HG02870 (cell line): ENCODE measurements around the gene LARGE1.

Source experiments
- ATAC-seq: cut with Tn5 transposase; IDR thresholded peaks from one replicate; pipeline ENCODE4 v1.9.1; 2021; ENCODE audit warnings: mild to moderate bottlenecking, moderate library complexity; ENCODE audit not compliant: unreplicated experiment

The LARGE1 gene

DNA sequence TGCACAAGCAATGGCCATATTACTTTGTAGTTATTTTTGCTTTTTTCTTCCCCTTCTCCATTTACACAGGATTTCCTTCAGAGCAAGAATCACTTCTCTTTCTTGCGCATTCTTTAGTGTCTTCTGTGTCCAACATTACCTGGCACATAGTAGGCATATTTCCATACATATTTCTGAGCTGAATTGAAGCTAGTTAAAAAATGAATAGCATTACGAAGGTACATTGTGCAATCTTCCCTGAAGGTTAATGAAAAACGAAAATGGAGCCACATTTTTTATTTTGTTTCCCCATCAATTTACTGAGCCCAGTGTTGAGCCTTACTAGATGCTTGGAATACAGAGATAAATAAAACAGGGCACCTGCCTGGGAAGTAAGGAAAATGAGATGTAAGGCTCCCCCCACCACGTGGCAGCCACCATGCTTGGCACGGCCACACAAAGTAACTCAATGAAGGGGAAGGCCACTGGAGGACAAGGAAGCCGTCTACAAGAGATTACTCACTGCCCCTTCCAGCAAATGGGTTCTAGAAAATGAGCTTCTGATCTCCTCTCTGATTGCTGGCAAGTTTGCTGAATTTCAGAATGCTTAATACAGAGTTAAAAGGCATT, 381.9 kb downstream of the LARGE1 start:
- ATAC-seq: no peak

DNA sequence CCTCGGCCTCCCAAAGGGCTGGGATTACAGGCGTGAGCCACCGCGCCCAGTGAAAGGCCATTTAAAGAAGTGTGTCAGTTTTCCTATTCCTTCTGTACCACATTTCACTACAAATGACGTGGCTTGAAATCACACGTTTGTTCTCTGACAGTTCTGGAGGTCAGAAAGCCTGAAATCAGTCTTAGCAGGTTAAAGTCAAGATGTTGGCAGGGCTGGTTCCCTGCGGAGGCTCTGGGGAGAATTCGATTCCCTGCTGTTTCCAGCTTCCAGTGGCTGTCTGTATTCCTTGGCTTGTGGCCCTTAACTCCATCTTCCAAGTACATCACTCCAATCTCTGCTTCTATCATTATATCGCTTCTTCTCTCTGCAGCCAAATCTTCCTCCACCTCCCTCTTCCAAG, 383.2 kb downstream of the LARGE1 start:
- no peak for ATAC-seq

DNA sequence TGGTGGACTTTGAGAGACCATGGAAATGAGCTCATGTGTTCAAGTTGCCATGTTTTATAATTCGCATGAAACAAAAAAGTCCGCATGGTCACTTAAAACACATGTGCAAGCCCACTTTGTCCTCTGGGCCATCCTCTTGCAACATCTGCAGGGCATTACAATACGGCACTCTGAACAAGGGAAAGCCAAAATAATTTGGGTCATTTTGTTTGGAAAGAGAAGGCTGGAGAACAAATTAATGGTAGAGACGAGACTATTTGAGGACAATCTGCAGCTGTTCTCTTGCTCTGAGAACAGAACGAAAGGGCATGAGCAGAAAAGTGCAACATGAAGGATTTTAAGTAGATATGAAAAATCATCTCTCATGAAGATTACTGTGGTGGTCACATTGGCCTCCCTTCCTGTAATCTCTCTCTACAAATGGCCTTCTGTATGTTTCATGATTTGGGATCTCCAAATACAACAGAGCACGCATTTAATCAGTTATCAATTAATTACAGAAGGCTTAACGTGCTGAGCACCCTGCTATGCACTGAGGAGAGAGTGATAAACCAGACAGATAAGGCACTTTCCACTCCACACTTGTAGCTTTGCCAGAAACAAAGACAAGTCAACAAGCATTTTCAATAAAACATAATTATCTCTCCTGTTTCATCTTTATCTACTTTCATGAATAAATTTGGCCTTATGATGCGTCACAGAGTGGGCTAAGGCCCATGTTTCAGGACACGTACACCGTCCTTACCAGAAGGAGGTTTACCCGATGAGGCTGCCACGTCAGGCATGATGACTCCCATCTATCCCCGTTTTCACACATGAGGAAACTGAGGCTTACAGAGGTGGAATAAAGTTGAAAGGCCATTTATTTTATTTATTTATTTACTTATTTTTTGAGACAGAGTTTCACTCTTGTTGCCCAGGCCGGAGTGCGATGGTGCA, 384.1 kb downstream of the LARGE1 start:
- ATAC-seq: no peak

DNA sequence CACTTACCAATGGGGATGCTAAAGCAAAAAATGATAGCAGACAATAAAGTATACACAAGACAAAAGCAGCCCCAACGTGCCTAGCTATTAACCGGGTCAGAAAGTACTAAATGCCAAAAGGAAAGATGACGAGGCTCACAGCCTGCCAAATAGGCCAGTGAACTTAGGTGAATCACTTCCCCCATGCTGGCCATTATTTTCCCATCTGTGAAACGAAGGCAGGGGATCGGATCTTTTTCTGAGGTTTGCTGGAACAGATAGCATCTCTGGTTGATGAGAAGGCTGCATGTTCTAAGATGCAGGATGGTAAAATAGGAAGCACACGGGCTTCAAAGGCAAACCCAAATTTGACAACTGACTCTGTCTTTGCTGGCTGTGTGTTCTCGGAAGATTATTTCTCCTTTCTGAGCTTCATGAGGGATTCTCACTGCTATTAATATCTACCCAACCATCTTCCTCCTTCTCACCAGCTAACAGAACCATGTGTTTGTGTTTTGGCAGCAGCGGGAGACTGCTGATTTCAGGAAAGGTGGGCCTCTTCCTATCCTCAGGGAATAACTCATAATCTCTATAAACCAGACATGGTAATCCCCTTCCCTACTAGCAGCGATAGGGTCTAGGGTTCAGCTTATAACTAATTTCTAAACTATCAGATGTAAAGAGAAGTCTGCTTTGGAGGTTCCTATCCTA, 390.7 kb downstream of the LARGE1 start:
- ATAC-seq: no peak

DNA sequence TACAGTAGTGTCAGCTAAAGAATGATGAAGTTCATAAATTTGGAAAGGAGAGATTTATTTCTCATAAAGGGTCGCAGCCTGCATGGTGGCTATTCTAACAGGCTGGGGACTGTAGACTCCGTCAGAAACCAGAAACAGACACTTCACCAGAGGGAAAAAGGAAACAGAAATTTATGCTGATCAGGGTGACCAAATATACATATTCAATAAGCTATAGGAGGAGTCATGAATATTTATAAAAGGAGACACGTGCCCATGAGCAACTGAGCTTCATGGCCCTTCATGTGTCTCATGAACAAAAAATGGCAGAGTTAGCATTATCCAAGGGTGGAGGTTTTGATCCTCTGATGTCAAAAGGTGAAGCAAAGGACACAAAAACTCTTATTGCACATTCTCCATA, 392.1 kb downstream of the LARGE1 start:
- ATAC-seq: no peak

DNA sequence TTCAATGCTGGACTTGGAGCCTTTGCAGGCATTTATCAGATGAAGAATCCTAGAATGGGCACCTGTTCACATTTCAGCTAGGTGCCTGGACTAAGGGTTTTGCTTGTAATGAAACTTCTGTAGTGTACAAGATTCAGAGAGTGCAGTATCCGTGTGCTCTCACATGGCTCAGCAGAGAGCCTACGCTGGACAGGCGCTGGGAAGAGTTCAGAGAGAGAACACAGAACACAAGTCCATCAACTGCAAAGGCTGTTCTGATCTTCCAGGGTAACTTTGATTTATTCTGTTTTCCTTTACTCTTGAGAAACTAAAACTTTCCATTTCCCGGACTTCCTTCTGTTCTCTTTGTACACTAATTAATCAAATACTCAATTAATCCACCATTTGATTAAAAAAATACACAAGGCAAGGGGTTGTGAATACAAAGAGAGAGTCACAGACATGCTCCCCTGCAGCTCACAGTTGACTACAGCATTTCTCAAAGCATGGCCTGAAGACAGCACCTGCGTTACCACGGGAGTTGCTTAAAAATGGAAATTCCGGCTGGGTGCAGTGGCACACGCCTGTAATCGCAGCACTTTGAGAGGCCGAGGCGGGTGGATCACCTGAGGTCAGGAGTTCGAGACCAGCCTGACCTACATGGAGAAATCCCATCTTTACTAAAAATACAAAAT, 393.7 kb downstream of the LARGE1 start:
- ATAC-seq: no peak

DNA sequence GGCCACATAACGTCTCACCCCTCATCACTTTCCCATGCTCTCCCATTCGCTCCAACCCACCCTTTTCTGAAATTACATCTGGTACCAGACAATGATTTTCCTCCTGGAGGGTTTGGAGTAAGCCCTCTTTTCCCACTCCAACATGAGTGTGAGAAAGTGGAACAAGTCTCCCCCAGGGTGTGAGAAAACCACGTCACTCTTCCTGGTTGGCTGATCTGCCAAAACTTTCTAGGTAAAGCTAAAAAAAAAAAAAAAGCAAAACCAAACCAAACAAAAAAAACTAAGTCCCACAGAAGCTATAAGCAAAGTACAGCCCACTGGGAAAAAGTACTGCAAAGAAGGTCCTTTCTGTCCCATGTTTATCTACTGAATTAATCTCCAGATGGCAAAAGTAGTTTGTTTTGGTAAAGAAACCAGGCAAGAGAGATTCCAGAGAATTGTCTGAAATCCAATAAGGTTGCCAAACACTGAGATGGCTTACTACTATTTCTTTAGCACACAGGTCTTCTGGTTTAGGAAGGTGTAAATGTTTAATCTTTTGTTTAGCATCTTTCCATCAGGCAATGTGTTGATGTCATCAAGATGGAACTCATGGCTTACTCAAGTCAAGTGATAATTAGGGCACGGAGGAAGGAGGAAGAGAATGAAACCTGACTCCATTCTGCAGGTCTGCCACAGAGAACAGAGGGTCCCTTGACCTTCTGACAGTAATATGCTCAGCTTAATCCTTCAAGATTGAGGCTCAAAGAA, 395.6 kb downstream of the LARGE1 start:
- no peak for ATAC-seq

DNA sequence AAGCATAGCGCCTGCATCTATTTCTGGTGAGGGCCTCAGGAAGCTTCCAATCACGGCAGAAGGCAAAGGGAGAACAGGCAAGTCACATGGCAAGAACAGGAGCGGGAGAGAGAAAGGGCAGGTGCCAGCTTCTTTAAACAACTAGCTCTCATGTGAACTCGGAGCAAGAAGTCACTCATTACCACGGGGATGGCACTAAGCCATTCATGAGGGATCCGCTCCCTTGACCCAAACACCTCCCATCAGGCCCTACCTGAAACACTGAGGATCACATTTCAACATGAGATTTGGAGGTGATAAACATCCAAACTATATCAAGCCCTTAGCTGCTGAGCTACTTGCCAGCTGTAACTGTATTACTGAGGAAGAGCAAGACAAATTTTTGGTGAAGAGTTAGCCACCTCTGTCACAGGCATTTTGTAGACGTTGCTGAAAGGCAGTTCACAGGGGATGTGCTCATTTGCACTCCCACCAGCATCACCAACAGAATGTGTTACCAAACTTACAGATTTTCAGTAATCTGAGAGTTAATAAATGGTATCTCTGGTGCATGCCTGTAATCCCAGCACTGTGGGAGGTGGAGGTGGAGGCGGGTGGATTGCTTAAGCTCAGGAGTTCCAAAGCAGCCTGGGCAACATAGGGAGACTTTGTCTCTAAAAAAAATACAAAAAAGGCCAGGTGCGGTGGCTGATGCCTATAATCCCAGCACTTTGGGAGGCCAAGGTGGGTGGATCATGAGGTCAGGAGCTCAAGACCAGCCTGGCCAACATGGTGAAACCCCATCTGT, 398.2 kb downstream of the LARGE1 start:
- ATAC-seq: no peak

DNA sequence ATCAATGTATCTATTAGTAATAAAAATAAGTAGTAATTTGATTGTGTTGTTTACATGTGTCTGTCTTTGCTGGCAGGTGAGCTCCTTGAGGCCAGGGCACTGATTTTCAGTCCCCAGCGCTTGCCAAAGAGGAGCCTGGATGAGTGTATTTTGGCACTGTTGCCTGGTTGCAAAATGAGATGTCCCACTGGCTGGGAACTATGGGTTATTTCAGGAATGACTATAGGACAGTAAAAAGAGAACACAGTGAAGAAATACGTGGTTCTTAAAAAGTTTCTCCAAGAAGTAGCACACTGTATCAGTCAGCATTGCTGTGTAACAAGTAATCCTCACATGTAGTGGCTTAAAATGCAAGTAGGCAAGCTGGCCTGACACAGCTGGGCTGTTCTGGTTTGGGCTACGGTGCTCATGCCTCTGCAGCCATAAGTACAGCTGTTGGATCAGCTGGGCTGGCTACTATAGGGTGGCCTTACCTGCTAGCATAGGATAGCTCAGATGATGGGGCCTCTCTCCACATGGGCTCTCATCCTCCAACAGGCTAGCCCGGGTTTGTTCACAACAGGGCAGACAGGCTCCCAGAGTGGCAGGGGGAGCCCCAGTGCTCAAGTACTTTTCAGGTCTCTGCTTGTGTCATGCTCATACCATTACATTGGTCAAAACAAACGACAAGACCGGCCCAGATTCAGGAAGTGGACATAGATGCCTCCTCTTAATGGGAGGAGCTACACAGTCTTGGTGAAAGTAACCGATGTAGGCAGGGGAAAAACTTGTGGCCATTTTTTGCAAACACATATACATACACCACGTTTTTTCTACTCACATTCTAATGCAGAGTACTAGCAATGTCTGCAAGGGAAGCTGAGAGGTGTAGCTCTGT, 399.1 kb downstream of the LARGE1 start:
- no peak for ATAC-seq

DNA sequence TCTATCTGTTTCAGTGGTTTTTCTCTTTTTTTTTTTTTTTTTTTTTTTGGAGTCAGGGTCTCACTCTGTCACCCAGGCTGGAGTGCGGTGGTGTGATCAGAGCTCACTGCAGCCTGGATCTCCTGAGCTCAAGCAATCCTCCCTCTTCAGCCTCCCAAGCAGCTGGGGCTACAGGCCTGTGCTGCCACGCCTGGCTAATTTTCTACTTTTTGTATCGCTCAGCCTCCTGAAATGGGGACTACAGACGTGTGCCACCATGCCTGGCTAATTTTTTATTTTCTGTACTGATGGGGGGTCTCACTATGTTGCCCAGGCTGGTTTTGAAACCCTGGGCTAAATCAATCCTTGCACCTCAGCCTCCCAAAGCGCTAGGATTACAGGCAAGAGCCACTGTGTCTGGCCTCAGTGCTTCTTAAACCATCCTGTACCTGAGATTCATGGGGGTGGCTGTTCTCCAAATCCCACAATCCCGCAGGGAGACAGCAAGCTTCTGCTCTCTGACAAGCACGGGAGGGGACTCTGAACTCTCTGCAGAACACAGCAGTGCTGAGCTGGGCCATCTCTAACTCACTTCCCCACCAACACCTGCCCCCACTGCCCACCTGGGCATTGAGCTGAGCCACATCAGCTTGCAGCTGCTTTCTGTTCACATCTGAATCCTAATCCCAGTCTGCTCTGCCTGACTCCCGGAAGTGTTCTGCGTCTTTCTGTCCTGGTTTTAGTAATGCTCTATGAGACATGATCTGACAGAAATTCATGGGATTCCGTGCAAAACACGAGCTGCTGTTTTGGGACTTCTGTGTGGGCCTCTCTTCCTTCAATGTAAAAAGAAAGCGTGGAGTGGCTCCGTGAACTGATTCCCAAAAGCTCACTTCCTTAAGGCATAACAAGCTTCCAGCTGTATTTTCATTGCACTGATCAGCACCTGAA, 400.0 kb downstream of the LARGE1 start:
- no peak for ATAC-seq

DNA sequence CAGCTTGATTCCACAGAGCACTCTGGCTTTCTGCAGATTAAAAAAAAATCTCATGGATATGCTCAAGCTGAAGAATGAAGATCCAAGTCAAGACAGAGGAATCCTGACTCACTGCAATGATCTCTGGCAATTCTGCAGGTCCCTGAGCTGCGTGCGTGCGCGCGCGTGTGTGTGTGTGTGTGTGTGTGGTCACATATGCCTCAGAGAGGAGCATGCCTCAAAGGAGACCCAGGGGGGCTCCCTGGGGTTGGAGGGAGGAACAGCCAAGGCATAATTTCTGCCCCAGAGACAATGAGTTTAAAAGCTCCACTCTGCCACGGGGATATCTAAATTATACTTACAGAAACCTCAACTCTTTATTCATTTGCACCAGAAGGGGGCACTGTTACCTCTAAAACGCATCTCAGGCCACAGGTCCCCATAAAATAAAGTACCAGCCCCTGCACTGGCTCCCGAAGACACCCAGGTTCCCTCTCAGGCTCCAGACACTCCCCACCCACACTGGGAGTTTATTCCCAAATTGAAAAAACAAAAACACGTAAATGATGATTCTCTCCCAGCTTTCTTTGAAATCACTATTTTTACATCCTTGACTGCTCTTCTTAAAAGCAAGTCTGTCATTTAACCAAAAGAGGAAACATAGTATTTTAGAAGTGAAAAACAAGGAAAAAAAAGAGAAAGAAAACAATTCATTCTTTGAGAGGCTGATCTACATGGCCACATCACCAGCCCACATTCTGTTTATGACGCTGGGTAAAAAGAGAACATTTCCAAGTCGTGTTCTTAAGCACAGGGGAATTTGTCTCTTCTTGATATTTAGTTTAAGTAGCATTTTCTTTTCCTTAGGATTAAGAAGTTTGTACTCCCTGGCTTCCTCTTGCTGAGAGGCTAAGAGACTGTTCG, 401.0 kb downstream of the LARGE1 start:
- ATAC-seq: no peak

DNA sequence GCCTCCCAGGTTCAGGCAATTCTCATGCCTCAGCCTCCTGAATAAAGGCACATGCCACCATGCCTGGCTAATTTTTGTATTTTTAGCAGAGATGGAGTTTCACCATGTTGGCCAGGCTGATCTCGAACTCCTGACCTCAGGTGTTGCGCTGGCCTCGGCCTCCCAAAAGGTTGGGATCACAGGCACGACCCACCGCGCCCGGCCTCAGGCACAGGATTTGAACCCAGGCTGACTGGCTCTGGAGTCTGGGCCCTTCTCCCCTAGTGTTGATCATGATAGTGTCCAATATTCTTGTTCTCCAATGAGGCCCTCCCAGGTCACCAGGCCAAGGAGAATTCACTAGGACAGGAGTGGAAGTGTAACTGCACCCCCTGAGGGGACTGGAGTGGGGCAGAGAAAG, 401.9 kb downstream of the LARGE1 start:
- no peak for ATAC-seq

DNA sequence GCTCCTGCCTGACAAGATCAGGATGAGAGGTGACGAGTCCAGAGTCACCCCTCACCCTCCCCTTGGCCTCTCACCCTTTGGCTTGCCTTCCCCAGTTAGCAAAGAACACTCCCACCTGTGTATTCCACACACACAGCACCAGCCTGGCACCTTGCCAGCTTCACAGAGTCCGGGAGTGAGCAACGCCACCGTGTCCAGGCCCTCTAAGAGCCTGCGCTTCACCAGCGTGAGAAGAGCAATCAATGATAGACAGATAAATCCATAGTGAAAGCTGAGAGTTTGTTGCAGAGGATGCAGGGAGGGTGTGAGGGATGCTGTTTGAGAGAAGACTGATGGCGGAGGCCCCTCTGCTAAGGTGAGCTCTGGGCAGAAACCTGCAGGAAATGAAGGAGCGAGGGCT, 404.5 kb downstream of the LARGE1 start:
- ATAC-seq: no peak

DNA sequence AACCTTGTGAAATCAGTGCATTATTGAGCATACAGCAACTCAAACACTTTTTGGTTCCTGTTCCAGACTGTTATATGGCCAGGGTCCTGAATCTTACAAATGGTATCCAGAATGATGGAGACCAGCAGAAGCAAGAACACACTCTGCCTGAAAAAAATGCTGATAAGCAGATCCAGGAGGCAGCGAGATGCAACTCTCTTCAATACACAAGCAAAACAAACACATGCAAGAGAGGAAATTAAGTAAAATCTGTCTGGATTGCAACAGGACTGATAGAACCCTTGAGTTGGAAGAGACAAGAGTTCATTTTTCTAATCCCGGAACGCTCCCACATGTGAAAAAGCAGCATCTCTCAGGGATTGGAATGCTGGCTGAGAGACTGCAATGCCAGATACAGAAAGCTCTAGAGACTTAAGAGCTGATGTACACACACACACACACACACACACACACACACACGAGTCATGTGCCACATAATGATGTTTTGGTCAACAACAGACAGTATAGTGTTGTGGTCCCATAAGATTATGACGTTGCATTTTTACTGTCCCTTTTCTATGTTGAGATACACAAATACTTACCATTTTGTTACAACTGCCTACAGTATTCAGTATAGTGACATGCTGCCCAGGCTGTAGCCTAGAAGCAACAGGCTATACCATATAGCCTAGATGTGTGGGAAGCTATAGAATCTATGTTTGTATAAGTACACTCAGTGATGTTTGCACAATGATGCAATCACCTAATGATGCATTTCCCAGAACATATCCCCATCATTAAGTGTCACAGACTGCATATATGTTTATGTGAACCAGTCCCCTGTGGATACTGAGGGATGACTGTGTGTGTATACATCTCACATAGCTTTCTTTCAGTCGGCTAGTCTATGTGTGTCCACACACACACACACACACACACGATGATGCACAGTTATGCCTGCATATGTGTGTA, 406.6 kb downstream of the LARGE1 start:
- no peak for ATAC-seq

DNA sequence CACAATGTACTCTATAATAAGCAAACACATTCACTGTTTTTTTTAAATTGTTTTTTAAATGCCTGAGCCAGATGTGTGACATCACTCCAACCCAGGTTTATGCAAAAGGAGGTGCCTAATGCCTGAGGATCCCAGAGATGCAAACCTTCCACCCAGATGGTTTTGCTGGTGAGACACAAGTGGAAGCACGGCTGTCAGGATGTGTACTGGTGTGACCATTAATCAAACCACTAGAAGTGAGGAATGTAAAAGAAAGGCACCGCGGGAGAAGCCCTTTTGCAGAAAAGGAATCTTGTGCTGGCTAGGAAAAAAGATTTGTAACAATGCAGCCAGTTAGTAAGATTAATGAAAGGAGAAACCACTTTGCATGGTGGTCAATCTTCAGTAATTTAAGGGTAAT, 407.4 kb downstream of the LARGE1 start:
- no peak for ATAC-seq
